NB4 (cell line): ENCODE measurements around the gene SP6.

ENCODE experiments used
- CTCF ChIP-seq: IDR thresholded peaks from one replicate; pipeline ENCODE4 v1.5.1; 2012; ENCODE audit warnings: low read depth, low read length
- MAX ChIP-seq: IDR thresholded peaks from 2 replicates; pipeline ENCODE4 v1.6.1; 2011; ENCODE audit warnings: low read depth, low read length
- MYC ChIP-seq: IDR thresholded peaks from 2 replicates; pipeline ENCODE4 v1.6.1; 2011; ENCODE audit warnings: low read depth, low read length
- POLR2A ChIP-seq: IDR thresholded peaks from 2 replicates; pipeline ENCODE4 v1.6.1; 2011; ENCODE audit warnings: mild to moderate bottlenecking; ENCODE audit not compliant: insufficient read length; ENCODE audit errors: extremely low read depth

- TF ChIP-seq CTCF: no peak
- no peak for TF ChIP-seq POLR2A
- no peak for TF ChIP-seq MYC
- no peak for TF ChIP-seq MAX
These were observed 22.5 kb upstream of the SP6 start for GRCh38 chr17:47873200-47874090.
